Measurements from ENCODE around the gene FBXL14. TPM values are rescaled to one million over a fixed set of nuclear protein-coding genes. Genes with fewer than 3 reads are reported as not detected.

The FBXL14 gene
- total and polyA plus RNA-seq, 2 of the 13 experiments (the other 11 are each of a cell fraction or from before 2014, with no cell fraction given) = 7.0 to 7.4 TPM

GRCh38 chr12:1629338-1630132, 35.2 kb upstream of the FBXL14 start (continued):
- no peak for TF ChIP-seq FOXO1 (CRISPR knock-in tag; IDR thresholded peaks at IDR 0.05)
- TF ChIP-seq HNF4G (IDR thresholded peaks at IDR 0.05; ENCODE audit: borderline replicate concordance, low read depth, low read length) = 0 out of 2 replicates have a peak, but pooled peaks have one; percentile 23
- TF ChIP-seq HNF4G (CRISPR knock-in tag; IDR thresholded peaks at IDR 0.05; ENCODE audit: borderline replicate concordance, low read depth) = no peak
- TF ChIP-seq PITX1 (CRISPR knock-in tag; IDR thresholded peaks at IDR 0.05) = 0 out of 2 replicates have a peak, but pooled peaks have one; percentile 24
- TF ChIP-seq ZNF142 (CRISPR knock-in tag; IDR thresholded peaks at IDR 0.05) = no peak
- TF ChIP-seq ZMYM3 (CRISPR knock-in tag; IDR thresholded peaks at IDR 0.05) = 0 out of 2 replicates have a peak, but pooled peaks have one; percentile 38
- TF ChIP-seq ZNF333 (CRISPR knock-in tag; IDR thresholded peaks at IDR 0.05; ENCODE audit: borderline replicate concordance) = no peak
- no peak for TF ChIP-seq ZNF234 (CRISPR knock-in tag; conservative IDR thresholded peaks at IDR 0.05)
- no peak for TF ChIP-seq REPIN1 (CRISPR knock-in tag; IDR thresholded peaks at IDR 0.05; ENCODE audit: borderline replicate concordance, low read depth)
- no peak for TF ChIP-seq ZNF24 (IDR thresholded peaks at IDR 0.05)
- no peak for TF ChIP-seq TBP (CRISPR knock-in tag; IDR thresholded peaks at IDR 0.05)
- peak; percentile 53; the same call in 1 of the 2 replicates for TF ChIP-seq HNF4A (CRISPR knock-in tag; IDR thresholded peaks at IDR 0.05)
- TF ChIP-seq, protein P1, sequence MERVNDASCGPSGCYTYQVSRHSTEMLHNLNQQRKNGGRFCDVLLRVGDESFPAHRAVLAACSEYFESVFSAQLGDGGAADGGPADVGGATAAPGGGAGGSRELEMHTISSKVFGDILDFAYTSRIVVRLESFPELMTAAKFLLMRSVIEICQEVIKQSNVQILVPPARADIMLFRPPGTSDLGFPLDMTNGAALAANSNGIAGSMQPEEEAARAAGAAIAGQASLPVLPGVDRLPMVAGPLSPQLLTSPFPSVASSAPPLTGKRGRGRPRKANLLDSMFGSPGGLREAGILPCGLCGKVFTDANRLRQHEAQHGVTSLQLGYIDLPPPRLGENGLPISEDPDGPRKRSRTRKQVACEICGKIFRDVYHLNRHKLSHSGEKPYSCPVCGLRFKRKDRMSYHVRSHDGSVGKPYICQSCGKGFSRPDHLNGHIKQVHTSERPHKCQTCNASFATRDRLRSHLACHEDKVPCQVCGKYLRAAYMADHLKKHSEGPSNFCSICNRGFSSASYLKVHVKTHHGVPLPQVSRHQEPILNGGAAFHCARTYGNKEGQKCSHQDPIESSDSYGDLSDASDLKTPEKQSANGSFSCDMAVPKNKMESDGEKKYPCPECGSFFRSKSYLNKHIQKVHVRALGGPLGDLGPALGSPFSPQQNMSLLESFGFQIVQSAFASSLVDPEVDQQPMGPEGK (CRISPR knock-in tag; IDR thresholded peaks at IDR 0.05) = 0 out of 2 replicates have a peak, but pooled peaks have one; percentile 13
- TF ChIP-seq PBX3 (CRISPR knock-in tag; IDR thresholded peaks at IDR 0.05; ENCODE audit: borderline replicate concordance) = no peak
- no peak for TF ChIP-seq ZNF383 (CRISPR knock-in tag; IDR thresholded peaks at IDR 0.05; ENCODE audit: borderline replicate concordance)
- TF ChIP-seq ZNF263 (CRISPR knock-in tag; IDR thresholded peaks at IDR 0.05) = peak; percentile 41; the same call in 1 of the 2 replicates
- TF ChIP-seq TFDP1 (CRISPR knock-in tag; IDR thresholded peaks at IDR 0.05; ENCODE audit: borderline replicate concordance) = no peak
- TF ChIP-seq MLLT10 (CRISPR knock-in tag; IDR thresholded peaks at IDR 0.05) = no peak
- 0 out of 2 replicates have a peak, but pooled peaks have one; percentile 20 for TF ChIP-seq PCBP1 (IDR thresholded peaks at IDR 0.05; ENCODE audit: borderline replicate concordance, low read depth, low read length)

Data from HepG2 (cell line).